SK-N-DZ (cell line): ENCODE measurements around the gene GIGYF1.
"Not testable (repeated sequence)": the region's sequence is repeated elsewhere in the genome, so short reads cannot be mapped to it uniquely, and the experiment has no call there.

Experiments
- DNase-seq: peaks from one replicate; pipeline ENCODE4 v3.0.0-alpha.2; 2015; ENCODE audit warnings: low spot score

Gene GIGYF1

GRCh38 chr7:100673302-100673941, 20.6 kb downstream of the GIGYF1 start, which contains the start of gene GNB2:
Gene GNB2, plus strand, starts transcription at chr7:100673740. Its CDS starts 2,526 bp downstream, at chr7:100676266.
- peak; percentile 99 for DNase-seq

- DNase-seq: no peak
These were observed 22.4 kb downstream of the GIGYF1 start for GRCh38 chr7:100671353-100672327.

- DNase-seq: no peak
These were observed 24.0 kb downstream of the GIGYF1 start for GRCh38 chr7:100670074-100670473.

GRCh38 chr7:100669106-100669505, 24.9 kb downstream of the GIGYF1 start:
- not testable (repeated sequence) for DNase-seq

- no peak for DNase-seq
These were observed 26.0 kb downstream of the GIGYF1 start for GRCh38 chr7:100668069-100668449.

GRCh38 chr7:100667331-100668068, 26.6 kb downstream of the GIGYF1 start:
- no peak for DNase-seq

- DNase-seq: no peak
These were observed 28.8 kb downstream of the GIGYF1 start for GRCh38 chr7:100665168-100665726.

GRCh38 chr7:100662194-100662776, 31.8 kb downstream of the GIGYF1 start:
- not testable (repeated sequence) for DNase-seq

DNA sequence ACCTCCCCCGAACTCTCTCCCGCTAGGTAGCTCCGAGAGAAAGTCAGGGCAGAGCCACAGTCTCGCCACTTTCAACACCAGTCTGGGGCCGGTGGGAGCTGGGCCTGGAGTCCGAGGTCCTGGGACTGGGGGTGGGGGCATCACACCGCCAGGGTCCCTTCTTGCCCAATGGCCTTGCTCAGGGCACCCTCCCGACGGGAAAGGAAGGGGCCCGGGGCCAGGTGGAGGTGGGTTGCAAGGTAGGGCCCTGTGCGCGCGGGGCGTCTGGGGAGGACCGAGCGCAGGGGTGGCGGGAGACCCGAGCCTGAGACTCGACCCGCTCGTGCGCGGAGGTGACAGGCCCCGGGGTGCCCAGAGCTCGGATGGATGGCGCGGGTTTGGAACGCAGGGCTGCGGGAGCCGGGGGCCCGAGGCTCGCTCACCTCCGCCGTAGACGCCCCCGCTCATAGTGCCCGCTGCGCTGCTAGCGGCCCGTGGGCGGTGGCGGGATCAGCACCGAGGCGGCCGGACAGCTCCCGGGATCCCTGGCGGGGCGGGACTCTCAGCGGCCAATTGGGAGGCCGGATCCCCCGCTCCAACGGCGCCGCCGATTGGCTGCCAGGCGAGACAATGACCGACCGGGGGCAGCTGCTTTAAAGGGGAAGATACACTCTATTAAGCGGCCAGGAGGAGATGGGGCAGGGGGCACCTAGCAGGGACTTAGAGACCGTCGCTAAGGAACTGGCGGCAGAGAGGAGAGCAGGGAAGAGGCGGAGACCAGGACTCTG, 38.0 kb downstream of the GIGYF1 start, which contains the start of gene ACTL6B:
ACTL6B (minus strand) TSS at position 541 of the 767 bp plus-strand sequence; CDS start at position 447, 94 bp downstream.
- peak; percentile 83 for DNase-seq

- DNase-seq: no peak
These were observed 38.9 kb downstream of the GIGYF1 start for GRCh38 chr7:100654908-100655831.

DNA sequence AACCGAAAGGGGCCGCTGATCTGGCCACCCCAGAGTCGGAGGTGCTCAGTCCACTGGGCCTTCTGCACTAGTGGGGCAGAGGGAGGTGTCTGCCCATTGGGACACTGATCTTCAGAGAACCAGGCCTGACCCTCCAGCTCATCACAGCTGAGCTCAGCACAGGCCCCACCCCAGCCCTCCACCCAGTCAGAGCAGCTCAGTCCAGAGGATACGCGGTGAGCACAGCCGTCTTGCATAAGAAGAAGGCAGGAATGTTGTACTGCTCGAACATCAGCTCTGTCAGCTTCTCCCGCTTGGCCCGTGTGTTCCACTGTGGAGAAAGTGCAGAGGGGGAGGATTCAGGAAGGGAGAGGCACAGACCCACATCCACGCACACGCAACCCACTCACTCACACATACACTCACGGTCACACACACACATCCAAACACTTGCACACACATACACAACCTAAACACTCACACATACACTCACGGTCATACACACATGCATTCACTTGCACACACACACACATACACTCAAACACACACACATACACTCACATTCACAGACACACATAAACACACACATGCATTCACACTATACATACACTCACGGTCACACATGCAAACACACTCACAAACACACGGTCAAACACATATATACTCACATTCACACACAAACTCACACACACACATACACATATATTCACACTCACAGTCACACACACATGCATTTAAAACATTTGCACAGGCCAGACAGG, 44.1 kb downstream of the GIGYF1 start:
- no peak for DNase-seq

DNA sequence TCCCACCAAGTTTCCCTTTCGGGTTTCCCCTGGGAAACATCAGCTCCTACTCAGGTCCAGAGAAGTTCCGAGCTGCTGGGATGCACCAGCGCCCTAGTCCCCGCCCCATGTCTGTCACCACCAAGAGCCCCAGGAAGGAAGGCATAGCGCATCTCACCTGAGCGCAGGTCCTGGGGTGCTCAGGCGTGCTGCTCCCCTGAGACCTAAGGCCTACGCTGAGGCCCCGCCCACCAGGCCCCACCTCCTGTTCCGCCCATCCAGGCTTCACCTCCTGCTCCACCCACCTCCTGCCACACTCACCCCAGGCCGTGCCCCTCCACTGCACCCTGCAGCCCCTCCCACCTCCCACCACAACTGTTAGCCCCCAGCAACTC, 51.5 kb downstream of the GIGYF1 start:
- no peak for DNase-seq

GRCh38 chr7:100641860-100642533, 52.1 kb downstream of the GIGYF1 start:
- no peak for DNase-seq

DNA sequence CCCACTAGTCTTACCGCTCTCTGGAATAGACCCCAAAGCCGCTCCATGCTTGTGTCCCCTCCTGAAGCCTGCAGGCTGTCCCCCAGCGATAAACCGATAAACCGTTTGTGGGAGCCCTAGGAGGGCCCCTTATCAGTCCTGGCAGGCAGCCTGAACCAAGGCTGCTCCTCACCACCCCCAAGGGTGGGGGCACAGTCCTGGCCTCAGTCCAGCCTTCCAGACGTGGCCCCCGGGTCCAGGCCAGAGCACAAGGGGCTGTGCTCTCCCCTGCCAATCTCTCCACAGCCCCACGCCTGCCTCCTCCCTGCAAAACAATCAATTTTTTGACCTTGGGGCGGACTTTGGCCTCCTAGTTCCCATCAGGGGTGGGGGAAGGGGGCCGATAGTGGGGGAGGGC, 52.6 kb downstream of the GIGYF1 start, which contains the start of gene TFR2:
TFR2 (minus strand) TSS at position 90 of the 397 bp plus-strand sequence; CDS start at position 47, 43 bp downstream.
- no peak for DNase-seq

DNA sequence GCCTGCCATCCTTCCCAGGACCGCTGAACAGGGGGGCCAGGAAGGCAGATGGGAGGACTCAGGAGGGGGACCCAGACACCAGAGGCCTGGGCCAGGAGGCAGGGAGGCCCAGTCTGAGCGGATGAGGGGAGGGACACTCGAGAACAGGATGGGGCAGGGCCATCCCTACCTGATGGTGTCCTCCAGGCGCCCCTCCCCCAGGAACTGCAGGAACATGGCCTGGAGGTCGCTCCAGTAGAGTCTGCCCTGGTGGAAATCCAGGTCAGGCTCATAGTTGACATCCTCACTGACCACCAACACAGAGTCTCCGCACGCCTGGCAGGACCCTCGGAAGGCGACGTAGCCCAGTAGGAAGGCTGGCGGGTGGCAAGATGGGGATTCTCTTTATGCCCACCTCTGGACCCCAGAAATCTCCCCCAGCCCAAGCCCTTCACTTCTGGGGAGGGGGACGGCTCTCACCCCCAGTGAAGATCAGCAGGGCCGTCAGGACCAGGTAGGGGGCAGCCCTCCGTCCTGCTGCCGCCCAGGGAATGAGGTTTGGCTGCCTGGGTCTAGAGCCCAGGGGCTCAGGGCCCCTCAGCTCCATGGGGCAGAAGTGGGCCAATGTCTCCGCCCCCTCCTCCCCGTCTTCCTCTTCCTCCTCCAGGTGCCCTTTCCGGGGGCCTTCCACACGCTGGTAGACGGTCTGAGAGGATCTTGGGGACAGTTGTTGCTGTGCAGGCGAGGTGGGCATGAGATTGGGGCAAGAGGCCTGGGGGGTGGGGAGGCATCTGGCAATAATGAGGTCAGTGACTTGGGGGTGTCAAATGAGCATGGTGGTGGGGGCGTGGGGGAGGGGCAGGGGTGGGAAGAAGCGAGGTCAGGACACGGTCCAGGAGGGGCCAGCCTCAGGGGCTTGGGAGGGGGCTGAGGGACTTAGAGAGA, 53.3 kb downstream of the GIGYF1 start:
- DNase-seq: no peak

DNA sequence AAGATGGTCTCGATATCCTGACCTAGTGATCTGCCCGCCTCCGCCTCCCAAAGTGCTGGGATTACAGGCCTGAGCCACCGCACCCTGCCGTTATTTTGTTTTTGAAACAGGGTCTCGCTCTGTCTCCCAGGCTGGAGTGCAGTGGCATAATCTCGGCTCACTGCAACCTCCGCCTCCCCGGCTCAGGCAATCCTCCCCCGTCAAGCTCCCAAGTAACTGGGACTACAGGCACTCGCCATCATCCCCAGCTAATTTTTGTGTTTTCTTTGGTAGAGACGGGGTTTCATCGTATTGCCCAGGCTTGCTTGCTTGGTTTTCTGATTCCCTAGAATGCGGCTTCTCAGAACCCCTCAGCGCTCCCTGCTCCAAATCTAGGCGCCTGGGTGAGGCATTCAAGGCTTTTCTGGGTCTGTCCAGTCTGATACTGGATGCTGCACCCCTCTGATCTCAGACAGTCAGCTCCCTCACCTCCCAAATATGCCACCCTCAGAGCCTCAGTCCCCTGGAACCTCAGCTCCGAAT, 54.0 kb downstream of the GIGYF1 start:
- no peak for DNase-seq
